IMR-90 (cell line): ENCODE data around the gene NPBWR2.

Source experiments
- BHLHE40 ChIP-seq: fragments of 150-350 bp; IDR thresholded peaks from 2 replicates; pipeline ENCODE4 v1.6.1; 2016; ENCODE audit warnings: mild to moderate bottlenecking, low read depth, low read length
- CEBPB ChIP-seq: IDR thresholded peaks from 2 replicates; pipeline ENCODE4 v1.6.1; 2012; ENCODE audit warnings: low read depth, low read length, improper control_type of control experiment
- CTCF ChIP-seq: conservative IDR thresholded peaks from 2 replicates; pipeline ENCODE4 v1.5.1; 2012; ENCODE audit warnings: mild to moderate bottlenecking, low read depth, low read length, improper control_type of control experiment
- ELK1 ChIP-seq: fragments of 150-350 bp; IDR thresholded peaks from 2 replicates; pipeline ENCODE4 v1.6.1; 2016; ENCODE audit warnings: low read depth, mild to moderate bottlenecking, low read length, moderate library complexity, borderline replicate concordance
- FOS ChIP-seq: fragments of 150-350 bp; IDR thresholded peaks from 2 replicates; pipeline ENCODE4 v1.6.1; 2016; ENCODE audit warnings: low read depth, low read length
- MAFK ChIP-seq: IDR thresholded peaks from 2 replicates; pipeline ENCODE4 v1.6.1; 2012; ENCODE audit warnings: low read depth, low read length, improper control_type of control experiment
- MAZ ChIP-seq: IDR thresholded peaks from 2 replicates; pipeline ENCODE4 v1.6.1; 2012; ENCODE audit warnings: low read depth, mild to moderate bottlenecking, low read length, improper control_type of control experiment, moderate library complexity, borderline replicate concordance
- MXI1 ChIP-seq: IDR thresholded peaks from 2 replicates; pipeline ENCODE4 v1.6.1; 2012; ENCODE audit warnings: low read depth, mild to moderate bottlenecking, low read length, moderate library complexity, borderline replicate concordance
- NFE2L2 ChIP-seq: fragments of 150-350 bp; IDR thresholded peaks from 2 replicates; pipeline ENCODE4 v1.6.1; 2016; ENCODE audit warnings: low read depth, mild to moderate bottlenecking, low read length
- POLR2A ChIP-seq: IDR thresholded peaks from 2 replicates; pipeline ENCODE4 v1.6.1; 2012; ENCODE audit warnings: mild to moderate bottlenecking, low read depth, low read length
- RAD21 ChIP-seq: IDR thresholded peaks from 2 replicates; pipeline ENCODE4 v1.6.1; 2012; ENCODE audit warnings: low read length, improper control_type of control experiment
- RFX5 ChIP-seq: IDR thresholded peaks from 2 replicates; pipeline ENCODE4 v1.8.0; 2012; ENCODE audit warnings: low read depth, mild to moderate bottlenecking, low read length, moderate library complexity
- USF2 ChIP-seq: fragments of 150-350 bp; IDR thresholded peaks from 2 replicates; pipeline ENCODE4 v1.6.1; 2017; ENCODE audit warnings: mild to moderate bottlenecking, antibody characterized with exemption, low read length, low read depth

- no peak for TF ChIP-seq CTCF
- TF ChIP-seq MAFK: no peak
- TF ChIP-seq POLR2A: no peak
- TF ChIP-seq BHLHE40: no peak
- no peak for TF ChIP-seq RAD21
- no peak for TF ChIP-seq FOS
- no peak for TF ChIP-seq MXI1
- no peak for TF ChIP-seq ELK1
- no peak for TF ChIP-seq RFX5
- TF ChIP-seq NFE2L2: no peak
- no peak for TF ChIP-seq CEBPB
- TF ChIP-seq USF2: no peak
- no peak for TF ChIP-seq MAZ
These were observed 4.6 kb downstream of the NPBWR2 start for GRCh38 chr20:64102647-64103354.
